HG02763 (cell line): ENCODE data around the gene ENTPD3.

Experiments
- ATAC-seq: cut with Tn5 transposase; IDR thresholded peaks from one replicate; pipeline ENCODE4 v1.9.1; 2021; ENCODE audit warnings: mild to moderate bottlenecking, moderate library complexity; ENCODE audit not compliant: unreplicated experiment

Gene ENTPD3

DNA sequence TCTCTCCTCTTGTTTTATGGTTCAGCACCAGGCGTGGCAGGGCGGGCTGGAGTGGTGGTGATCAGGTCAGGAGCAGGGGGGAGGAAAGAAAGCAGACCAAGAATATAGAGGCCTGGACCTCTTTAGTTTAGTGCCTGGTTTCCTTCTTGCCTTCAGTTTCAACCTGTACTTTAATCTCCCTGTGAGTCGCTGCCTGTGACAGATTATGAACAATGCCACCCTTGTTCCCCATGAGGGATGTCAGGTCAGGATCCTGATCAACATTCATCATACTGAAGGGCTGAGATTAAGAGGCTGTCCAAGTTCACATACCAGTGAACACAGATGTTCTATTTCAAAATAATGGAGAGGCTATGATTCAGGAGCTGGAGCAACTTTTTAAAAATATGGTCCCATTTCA, 11.4 kb downstream of the ENTPD3 start:
- no peak for ATAC-seq

DNA sequence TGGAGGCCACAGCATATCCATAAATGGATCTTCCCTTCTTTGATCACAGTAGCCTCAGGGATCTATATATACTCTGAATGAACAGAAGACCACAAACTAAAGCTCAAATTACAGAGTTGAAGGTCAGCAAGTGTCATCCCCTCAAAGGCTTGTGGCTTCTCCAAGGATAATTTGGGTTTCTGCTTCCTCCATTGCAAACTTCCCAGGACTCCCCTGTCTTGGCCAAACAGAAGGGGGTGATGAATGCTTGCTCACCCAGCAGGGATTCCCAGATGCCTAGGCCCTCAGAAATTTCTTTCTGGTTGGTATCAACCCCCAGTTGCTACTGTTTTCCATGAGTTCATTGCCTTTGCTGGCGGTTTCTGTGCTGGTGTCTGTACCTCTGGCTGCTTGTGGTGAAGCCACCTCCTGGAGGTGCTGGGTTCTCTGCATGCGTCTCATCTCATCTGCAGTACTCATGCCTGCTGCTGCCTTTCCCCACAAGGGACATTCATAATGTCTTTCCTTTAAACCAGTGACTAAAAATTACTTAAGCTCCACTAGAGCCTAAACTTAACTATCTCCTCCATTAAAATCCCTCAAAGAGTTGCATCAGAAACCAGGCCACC, 17.7 kb downstream of the ENTPD3 start:
- no peak for ATAC-seq

DNA sequence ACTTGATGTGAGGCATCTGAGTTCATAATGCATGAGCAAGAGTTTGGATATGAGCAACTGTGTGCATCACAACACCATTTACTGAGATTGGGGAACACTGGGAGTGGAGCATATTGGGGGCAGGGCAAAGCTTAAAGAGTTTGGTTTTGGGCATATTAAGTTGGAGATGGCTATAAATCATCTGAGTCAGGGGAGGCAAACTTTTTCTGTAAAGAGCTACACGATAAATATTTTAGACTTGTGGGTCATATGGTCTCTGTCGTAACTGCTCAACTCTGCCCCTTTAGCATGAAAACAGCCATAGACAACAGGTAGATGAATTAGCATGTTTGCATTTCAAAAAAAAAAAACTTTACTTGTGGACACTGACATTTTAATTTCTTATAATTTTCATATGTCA, 20.0 kb downstream of the ENTPD3 start:
- no peak for ATAC-seq

DNA sequence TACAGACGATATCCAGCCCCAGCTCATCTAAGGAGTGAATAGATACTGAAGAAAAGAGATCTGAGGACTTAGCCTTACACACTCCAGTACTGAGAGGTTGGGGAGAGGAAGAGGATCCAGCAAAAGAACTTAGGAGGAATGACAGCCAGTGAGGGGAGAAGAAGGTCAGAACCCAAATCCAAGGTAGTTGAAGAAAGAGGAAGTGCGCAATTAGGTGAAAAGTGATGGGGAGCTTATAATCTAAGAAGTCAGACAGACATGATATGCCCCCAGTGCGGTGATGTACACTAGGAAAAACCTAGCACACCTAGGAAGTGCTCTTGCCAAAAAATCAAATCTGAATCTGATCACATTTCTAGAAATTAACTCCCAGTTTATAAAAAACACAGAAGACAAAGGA, 20.6 kb downstream of the ENTPD3 start:
- ATAC-seq, result no peak

DNA sequence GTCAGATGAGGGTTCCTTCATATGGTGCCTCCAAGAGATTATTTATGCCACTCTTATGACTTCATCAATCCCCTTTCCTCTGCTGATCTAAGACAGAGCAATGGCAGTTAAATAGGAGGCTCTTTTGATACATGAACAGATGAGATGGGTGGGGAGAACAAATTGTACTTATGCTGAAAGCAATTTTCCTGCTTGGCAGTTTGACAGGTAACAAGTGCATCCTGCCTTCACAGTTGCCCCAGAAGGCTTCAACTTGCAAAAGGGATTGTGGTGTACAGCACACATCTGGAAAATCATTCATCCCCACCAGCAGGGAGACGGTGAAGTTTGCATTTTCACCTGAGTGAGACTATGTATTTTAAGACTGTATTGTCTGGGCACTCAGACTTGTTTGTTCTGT, 27.3 kb downstream of the ENTPD3 start:
- no peak for ATAC-seq

DNA sequence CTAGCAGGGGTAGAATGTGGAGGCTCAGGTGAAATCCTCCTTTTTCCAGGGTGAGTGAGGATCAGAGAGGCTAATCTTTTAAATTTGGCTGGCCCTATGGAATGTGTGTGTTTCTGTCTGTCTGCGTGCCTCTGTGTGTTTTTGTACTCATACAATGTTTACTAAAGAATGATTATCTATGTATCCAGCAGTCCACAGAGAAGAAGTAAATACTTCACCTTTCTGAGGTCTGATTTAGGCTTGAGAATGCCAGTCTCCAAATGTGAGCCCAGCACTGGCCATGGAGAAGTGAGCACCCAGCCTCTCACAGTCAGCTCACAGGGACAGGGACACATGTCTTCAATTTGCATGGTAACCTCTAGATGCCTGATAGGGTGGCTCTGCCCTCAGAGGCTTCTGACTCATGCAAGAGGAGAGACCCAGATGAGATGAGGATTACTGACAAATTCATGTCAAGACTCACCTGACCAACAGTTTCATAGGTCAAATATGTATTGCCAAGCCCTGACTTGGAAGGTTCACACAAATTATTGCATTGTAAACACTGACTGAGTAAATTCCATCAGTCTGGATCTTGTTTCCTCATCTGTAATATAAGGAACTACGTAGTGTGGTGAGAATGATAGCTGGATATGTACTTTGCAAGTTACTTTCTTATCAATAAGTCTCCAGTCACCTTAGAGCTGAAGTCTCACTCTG, 31.0 kb downstream of the ENTPD3 start:
- no peak for ATAC-seq

DNA sequence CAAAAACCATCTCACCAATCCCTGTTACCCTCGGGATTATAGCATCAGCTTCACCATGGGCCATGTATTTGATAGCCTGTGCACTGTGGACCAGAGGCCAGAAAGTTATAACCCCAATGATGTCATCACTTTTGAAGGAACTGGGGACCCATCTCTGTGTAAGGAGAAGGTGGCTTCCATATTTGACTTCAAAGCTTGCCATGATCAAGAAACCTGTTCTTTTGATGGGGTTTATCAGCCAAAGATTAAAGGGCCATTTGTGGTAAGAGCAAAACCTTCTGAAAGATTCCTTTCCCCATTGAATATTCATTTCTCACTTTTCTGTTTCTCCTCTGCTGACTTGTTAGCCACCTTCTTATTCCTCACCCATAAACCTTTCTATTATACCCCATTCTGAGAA, 35.9 kb downstream of the ENTPD3 start:
- no peak for ATAC-seq

DNA sequence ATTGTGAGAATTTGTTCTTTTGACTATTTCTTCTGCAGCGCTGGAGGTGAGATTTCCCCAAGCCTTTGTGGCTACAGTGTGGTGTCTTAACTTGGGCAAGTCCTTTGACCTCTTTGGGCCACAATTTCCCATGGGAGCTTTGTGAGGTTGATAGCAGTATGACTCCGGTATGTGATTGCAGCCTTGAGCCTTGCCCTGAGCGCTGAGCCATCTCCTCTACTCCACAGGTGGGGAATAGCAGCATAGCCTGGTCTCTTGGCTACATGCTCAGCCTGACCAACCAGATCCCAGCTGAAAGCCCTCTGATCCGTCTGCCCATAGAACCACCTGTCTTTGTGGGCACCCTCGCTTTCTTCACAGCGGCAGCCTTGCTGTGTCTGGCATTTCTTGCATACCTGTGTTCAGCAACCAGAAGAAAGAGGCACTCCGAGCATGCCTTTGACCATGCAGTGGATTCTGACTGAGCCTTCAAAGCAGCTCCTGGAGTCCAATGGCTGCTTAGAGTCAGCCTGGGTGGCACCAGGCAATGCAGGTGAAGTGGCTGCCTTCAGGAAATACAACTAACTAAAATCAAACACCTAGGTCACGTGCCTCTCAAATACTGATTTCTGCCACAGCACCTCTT, 40.2 kb downstream of the ENTPD3 start:
- no peak for ATAC-seq

DNA sequence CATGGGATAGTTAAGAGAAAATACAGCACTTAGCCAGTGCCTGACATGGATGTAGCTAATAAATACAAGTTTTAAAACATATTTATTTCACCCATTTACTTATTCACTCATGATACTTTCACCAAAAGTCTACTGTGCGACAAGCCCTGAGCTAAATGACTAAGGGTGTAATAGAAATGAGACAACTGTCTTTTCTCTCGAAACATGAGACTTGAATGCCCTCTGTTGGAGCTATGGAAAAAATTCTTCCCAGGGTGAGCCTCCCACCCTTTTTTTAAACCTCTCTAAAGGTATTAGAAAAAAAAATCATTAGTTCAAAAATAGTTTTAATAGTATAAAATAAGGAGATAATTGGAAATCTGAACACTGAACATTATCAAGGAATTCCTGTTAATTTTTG, 45.8 kb downstream of the ENTPD3 start:
- no peak for ATAC-seq

DNA sequence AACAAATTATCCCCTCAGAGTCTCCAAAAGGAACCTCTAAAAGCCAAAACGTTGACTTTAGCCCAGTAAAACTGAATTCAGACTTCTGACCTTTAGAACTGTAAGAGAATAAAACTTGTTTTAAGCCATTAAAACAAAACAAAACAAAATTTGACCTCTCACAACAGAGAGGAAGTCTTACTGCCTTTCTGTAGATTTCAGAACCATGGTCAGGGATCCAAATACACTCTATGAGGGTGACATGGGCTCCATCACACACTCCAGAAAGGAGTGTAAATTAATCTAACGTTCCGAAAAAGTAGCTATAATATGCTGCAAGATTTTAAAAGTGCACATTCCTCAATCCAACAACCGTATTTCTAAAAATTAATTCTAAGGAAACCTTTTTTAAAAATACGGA, 50.9 kb downstream of the ENTPD3 start:
- no peak for ATAC-seq

DNA sequence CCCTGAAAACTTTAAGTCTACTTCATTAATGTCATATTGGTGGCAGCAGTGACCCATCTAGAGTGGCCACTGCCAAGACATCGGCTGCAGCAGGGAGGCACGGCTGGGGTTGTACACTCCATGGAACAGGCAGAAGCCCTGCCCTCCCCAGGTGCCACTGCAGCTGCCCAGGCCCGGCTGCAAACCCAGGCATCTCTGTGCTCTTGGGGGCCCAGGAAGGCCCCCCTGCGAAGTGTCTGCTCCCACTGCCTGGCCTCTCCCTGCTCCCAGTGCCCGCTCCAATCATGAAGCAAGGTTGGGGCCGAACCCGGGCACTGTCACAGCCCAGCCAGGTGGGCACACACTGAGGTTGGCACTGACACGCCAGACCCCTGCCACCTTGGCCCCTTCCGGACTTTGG, 58.1 kb downstream of the ENTPD3 start:
- ATAC-seq, result no peak

DNA sequence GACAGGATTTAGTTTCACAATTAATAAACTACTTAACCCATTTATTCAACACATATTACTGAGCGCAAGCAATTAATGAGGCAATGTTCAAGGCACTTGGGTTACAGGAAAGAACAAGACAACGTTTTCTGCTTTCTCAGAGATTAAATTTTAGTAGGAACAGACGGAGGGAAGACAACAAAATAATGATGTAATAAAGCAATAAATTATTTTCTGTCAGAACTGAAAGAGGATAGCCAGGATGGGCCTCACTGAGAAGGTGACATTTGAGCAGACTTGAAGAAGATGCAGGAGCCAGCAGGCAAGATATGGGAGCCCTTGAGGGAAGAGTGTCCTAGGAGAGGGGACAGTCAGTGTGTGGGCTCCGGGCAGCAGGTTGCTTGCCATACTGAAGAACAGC, 58.9 kb downstream of the ENTPD3 start:
- ATAC-seq, result no peak

DNA sequence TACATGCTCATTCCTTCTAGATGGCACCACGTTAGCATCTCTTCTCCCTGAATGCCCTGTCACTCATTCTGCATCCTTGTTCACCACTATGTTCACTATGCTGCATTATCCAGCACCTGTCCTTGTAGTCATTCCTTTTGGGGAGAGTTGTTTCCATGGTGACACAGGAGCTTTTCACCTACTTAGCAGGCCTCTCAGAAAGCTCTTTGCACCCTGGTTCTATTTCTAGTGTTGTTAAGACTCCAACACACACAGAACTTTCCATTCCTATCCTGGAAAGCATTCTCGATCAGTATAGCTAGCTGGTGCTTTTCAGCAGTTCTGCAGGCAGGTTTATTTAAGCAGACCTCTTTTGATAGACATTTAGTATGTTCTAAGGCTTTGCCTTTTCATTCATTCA, 63.5 kb downstream of the ENTPD3 start:
- no peak for ATAC-seq

DNA sequence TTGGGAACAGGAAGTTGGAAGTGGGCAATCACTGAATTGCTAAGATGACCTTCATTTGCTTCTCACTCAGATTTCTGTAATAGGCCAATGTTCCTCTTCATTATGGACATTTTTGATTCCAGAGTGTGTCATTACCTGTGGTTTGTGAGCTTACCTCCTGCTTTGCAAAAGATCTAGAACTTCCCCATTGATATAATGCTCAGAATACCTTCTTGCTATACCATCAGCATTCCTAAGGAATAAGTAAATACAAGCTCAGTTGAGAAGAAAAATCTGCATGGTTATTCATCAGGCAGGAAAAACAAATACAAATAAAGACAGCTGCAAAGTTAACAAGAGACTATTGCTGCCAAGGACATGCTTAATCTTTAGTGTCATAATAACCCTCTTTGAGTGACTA, 64.6 kb downstream of the ENTPD3 start:
- ATAC-seq, result no peak

DNA sequence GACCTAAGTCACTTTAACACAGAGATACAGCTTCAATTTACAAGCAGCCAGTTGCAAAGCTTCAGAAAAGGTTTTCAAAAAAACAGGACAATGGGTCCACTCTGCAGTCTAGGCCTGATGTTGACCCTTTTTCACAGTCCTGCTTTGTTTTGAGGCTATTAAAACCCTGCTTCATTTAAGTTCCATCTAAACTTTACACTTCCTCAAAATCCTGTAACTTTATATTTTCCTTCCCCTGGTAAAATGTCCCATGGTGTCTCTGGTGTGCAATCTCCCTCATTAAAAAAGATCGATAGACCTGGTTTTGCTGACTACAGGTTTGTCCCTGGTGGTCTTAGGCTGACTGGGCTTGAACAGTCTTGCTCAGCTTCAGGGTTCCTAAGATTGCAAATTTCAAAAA, 65.1 kb downstream of the ENTPD3 start:
- ATAC-seq, result no peak

DNA sequence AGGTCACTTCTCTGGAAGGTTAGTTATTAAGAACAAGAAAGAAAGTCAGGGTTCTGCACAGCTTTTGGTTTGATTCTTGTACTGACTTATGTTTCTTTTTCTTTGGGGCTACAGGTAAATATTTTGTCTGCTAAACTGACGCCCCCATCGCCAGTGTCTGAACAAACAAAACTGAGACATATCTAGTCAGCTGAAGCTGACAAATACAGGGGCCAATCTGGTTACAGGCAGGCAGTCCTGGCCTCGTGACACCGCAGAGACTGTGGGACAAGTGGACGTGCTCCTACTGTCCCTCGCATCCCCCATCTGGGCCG, 65.5 kb downstream of the ENTPD3 start:
- ATAC-seq, result no peak

DNA sequence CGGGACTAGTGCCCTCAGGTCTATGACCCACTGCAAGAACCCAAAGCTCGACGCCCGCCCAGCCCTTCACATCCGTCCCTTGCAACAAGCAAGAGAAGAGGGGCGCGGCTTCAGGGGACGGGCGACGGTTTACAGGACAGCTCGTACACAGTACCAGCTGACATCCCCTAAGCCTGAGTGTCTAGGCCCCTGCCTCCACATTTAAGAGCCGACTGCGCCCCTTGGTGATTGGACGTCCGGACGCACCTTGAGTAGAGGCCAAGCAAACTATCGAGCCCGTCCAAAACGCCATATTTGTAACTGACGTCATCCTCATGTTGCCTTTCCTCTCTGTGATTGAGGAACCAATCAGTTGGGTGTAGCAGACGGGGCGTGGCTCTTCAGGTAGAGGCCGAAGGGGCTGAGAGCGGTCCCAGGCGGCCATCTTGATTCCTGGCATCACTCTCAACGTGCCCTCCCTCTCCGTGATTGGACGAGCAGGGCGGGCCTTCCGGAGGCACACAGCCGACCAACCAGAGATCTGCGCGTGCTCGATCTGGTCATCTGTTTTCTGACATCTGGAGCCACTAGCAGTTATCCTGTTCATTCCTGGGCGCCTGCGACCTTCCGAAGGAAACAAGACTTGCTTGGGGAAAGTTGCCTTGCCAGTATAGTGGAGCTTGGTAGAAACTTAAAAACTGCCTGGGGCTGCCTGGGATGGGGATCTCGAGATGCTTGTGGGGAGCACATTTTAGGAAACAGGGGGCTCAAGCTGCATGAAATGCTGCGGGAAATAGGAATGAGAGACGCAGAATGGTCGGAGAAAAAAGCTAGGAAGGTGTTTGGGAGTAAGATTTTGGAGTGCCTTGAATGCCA, 66.1 kb downstream of the ENTPD3 start:
- peak; percentile 93 for ATAC-seq

DNA sequence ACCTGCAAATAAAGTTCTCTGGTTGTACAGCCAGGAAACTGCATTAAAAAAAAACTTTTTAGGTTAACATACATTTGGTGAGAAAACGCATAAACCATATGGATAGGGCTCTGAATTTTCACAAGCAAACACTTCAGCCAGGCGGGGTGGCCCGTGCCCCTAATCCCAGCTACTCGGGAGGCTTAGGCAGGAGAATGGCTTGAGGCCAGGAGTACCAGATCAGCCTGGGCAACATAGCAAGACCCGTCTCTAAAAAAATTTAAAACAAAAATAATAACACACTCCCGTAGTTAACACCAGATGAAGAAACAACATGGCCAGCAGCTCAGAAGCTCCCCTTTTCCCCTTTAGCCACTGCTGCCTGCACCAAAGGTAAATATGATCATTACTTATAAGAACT, 66.9 kb downstream of the ENTPD3 start:
- no peak for ATAC-seq

DNA sequence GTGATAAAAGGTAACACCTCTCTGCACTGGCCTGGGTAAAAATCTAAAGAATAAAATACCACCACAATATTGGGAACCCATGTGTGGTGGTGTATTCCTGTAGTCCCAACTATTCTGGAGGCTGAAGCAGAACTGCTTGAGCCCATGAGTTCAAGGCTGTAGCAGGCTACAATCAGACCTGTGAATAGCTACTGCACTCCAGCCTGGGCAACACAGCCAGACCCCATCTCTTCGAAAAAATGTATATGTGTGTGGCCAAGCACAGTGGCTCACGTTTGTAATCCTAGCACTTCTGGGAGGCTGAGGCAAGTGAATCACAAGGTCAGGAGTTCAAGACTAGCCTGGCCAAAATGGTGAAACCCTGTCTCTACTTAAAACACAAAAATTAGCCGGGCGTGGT, 68.3 kb downstream of the ENTPD3 start:
- ATAC-seq, result no peak

DNA sequence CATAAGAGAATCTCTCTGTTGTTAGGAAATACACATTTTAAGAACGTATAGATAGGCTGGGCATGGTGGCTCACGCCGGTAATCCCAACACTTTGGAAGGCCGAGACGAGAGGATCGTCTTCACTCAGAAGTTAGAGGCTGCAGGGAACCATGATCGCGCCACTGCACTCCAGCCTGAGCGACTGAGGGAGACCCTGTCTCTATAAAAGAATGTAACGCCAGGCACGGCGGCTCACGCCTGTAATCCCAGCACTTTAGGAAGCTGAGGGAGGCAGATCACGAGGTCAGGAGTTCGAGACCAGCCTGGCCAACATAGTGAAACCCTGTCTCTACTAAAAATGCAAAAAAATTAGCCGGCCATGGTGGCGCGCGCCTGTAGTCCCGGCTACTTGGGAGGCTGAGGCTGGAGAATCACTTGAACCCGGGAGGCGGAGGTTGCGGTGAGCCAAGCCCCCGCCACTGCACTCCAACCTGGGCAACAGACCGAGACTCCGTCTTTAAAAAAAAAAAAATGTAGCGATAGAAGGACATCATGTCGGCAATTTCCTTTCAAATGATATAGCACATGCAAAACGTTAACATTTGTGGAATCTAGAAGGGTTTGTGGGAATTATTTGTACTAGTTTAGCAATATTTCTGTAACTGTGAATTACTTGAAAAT, 69.4 kb downstream of the ENTPD3 start:
- ATAC-seq, result no peak
